Smooth muscle cell of the brain vasculature (primary cell): ENCODE results near the gene CACNA2D1.
"Not testable (repeated sequence)": the region's sequence is repeated elsewhere in the genome, so short reads cannot be mapped to it uniquely, and the experiment has no call there.

Experiments
- DNase-seq: peaks from one replicate; pipeline ENCODE4 v3.0.0-alpha.2; 2012; ENCODE audit warnings: low read depth, low spot score

Gene CACNA2D1

DNA sequence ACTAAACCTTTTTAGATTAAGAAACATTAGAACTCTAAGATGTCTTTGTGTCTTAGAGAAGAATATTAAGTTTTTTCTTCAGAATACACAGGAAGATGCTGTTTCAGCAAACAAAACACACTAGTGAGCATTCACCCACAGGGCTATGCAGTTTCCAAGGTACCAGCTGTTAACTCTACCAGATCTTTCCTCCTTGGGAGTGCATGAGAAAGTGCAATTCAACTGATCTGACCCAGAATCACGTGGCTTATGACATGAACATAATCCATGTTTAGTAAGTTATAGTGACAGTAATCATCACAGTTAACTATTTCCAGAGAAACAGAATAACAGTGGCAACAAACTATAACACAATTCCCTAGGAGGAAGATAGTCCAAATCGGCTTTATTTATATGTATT is 270.7 kb downstream of the CACNA2D1 start:
- DNase-seq = no peak

DNA sequence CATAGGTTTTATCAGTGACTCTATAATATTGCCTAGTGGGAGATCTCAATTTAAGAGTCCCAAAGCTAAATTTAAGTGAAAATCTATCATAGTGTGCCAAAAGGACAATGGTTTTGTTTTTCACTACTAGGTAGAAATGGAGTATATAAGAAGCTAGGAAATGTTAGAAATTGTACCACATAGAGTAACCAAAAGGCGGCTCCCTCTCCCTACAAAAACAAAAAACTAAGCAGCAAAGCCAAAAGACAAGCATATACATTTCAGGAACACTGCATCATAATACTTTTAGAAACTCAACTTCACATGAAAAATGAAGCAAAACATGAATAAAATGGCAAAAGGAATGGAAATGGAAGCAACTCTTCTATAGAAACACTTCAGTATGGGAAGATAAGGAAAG is 271.6 kb downstream of the CACNA2D1 start:
- DNase-seq = no peak

- DNase-seq = no peak
Observed at GRCh38 chr7:82167558-82168314, 275.8 kb downstream of the CACNA2D1 start.

DNA sequence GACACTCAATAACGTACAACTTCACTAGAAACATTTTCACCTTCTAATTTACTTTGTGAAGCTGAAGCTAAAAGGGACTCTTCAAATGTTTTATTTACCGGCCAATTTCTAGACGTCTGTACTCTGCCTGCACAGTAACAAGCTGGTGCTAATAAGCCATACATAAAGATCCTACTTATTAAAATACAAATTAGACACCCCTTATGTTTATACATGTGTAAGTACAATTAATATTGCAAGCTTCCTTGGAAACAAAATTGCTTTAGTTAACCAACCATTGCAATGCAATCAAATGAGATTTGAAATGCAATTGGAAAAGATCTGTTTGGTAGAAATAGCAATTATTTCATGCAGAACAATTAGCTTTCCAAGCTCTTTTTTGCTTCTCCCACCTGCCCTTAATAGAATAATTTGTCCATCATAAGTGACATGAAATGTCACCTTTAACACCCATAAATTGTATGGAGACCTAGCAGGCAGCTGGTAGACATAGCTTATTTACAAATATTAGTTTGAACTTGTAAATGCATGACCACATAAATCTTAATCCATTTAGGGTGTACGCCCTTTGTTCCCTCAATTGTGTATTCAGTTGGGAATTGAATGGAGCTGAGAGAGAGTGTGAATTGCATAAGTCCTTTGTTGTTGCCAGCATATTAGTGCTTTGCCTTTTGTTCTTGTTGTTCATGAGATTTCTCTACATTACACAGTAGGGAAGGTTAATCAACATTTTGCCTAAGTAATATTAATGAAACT is 277.1 kb downstream of the CACNA2D1 start:
- DNase-seq = no peak

DNA sequence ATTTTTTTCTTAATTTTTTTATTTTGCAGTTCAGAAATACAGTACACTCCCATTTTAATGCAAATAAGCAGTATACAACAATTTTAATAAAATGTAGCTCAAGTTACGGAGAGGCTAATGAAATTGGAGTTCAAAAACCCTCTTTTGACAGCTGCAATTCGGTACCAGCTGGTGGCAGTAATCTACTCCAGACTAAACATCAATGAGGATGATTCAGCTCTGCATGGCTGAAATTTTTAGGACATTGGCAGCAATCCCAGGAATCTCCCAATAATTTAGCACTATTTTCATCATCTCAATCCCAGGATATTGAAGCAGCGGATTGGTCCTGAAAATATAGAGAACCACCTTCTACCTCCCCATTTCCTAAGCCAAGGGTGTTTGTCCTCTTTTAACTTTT is 278.8 kb downstream of the CACNA2D1 start:
- DNase-seq = no peak

GRCh38 chr7:82164410-82164809 is 279.2 kb downstream of the CACNA2D1 start:
- DNase-seq = no peak

DNA sequence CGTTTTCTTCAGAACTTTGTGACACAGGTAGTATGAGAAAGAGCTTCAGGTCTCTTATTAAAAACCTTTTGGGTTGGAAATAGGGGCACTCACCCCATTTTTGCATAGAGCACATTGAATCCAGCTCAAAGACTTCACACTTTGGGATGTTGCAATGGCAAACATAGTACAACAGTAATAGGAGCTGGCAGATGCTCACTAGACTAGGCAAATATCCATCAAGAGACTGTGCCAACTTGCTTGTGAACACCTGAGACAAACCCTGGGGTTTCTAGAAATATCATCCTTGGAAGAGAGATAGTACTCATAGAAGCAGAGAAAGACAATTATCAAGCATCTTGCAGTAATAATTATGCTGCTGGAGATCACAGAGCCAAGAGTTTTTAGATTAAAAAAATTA is 280.0 kb downstream of the CACNA2D1 start:
- DNase-seq = no peak

GRCh38 chr7:82162289-82162688 is 281.3 kb downstream of the CACNA2D1 start:
- no peak for DNase-seq

DNA sequence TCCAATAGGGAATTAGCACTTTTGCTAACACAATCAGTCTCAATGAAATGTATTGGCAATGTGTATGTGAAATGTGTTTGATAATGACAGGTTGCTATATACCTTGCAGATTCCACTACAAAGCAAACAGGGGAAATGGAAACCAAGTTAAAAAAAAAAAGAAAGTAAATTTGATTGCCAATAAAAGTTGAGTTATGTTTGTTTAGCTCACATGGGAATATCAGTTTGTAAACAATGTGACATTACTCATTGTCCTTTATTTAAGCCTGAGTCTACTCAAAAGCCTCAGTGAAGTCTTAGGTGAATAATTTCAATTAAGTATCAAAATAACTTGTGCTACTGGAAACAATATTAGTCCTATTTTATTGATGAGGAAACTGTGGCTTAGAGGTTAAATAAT is 285.2 kb downstream of the CACNA2D1 start:
- DNase-seq = no peak

DNA sequence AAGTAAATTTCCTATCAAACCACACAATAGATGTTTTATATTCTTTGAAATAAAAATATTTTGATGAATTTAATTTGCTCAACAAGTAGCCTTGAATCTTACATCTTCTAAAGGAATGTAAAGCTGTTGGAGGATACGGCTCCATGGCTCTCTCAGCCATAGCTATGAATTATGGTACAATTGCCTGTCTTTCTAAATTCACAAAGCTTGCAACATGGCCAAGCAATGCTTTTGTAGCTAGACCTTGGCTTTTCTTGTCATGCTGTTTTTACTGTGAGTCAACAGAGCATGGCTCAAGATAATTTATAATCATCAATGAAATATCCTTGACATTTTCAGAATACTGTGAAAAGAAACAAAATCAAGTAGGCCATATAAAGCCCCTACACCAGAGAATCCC is 286.7 kb downstream of the CACNA2D1 start:
- no peak for DNase-seq

GRCh38 chr7:82156168-82156567 is 287.4 kb downstream of the CACNA2D1 start:
- no peak for DNase-seq

- no peak for DNase-seq
Observed at GRCh38 chr7:82154728-82155127, 288.8 kb downstream of the CACNA2D1 start.

DNA sequence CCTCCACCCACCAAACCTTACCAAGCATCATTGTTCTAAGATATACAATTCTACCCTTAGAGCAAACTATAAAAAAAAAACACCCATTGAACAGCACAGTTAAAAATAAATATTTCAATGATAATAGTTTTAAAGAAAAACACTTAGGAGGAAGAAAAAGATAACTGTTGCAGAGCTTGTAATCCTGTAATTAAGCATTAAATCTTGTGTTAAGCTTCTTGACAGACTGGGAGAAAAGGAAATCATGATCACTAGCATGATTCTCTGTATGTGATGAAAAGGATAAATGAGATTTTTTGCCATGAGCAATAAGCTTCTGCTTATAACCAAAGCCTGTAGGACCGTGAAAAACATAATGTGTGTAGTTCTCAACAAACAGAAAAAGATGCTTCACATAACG is 289.8 kb downstream of the CACNA2D1 start:
- no peak for DNase-seq

- no peak for DNase-seq
Observed at GRCh38 chr7:82152858-82153257, 290.7 kb downstream of the CACNA2D1 start.

GRCh38 chr7:82146491-82146890 is 297.1 kb downstream of the CACNA2D1 start:
- DNase-seq = no peak

- no peak for DNase-seq
Observed at GRCh38 chr7:82142263-82142864, 301.2 kb downstream of the CACNA2D1 start.

GRCh38 chr7:82141427-82141826 is 302.1 kb downstream of the CACNA2D1 start:
- no peak for DNase-seq

GRCh38 chr7:82140608-82141007 is 303.0 kb downstream of the CACNA2D1 start:
- not testable (repeated sequence) for DNase-seq

DNA sequence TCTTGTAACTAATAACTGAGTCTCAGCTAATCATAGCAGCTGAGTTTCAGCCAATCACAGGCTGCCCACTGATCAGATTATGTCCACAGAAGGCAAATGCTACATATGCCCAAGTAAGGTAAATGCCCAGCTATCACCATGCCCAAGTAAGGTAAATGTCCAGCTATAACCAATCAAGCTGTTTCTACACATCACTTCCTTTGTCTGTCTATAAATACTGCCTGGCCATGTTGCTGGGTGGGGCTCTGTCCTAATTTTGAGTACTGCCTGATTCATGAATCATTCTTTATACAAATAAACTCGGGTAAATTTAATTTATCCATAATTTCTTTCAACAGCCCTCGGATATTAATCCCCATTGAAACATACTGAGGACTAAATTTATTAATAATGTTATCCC is 312.4 kb downstream of the CACNA2D1 start:
- no peak for DNase-seq

GRCh38 chr7:82129091-82129490 is 314.5 kb downstream of the CACNA2D1 start:
- DNase-seq = no peak

GRCh38 chr7:82128546-82128945 is 315.0 kb downstream of the CACNA2D1 start:
- DNase-seq = no peak

DNA sequence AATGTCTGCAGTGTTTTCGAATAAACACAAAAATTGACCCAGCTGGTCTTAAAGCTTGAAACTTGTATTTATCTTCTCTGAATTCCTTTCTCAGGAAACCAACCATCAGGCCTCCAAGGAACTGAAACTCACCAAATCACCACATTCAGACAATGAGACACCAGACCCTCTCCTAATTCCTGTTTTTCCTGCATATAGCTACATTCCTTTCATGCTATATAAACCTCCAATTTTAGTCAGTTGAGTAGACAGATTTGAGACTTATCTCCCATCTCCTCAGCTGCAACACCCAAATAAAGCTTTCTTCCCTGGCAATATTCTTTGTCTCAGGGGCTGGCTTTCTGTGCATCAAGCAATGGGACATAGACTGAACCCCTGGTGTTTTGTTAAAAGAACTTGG is 317.0 kb downstream of the CACNA2D1 start:
- no peak for DNase-seq

GRCh38 chr7:82124445-82124844 is 319.1 kb downstream of the CACNA2D1 start:
- no peak for DNase-seq
